ENCODE results near the gene TRAK1. TPM values are rescaled to one million over a fixed set of nuclear protein-coding genes. Genes with fewer than 3 reads are reported as not detected.

TRAK1 gene
- total and polyA plus RNA-seq, 2 experiments from 2014 or later: 19.0 to 28.8 TPM

GRCh38 chr3:42159147-42159546 lies 68.0 kb downstream of the TRAK1 start:
- Histone ChIP-seq H3K4me1 (ENCODE audit: insufficient read depth) (peaks cover 15% of the 10 kb centered on the region), H3K9me3 (ENCODE audit: low read depth) (no peaks in the 10 kb centered on the region), H3K9me2 (replicated peaks; ENCODE audit: insufficient read depth) (no peaks in the 10 kb centered on the region), H3K27ac (peak overlapping the region; percentile 95), H3K36me3 (replicated peaks; ENCODE audit: insufficient read depth, low read depth) (no peaks in the 10 kb centered on the region), H3K79me2 (peaks cover 49% of the 10 kb centered on the region), H3K27me3 (no peaks in the 10 kb centered on the region), H3K4me3 (no peak overlapping the region), H2AFZ (no peak overlapping the region), H4K20me1 (ENCODE audit: insufficient read depth, poor library complexity, severe bottlenecking) (no peaks in the 10 kb centered on the region), H3K4me2 (peak overlapping the region; percentile 72)
- DNase-seq (ENCODE audit: low spot score): no peak
- TF ChIP-seq EZH2phosphoT487 (IDR thresholded peaks at IDR 0.05; ENCODE audit: low read depth, severe bottlenecking, unreplicated experiment) (no peak), CTCF (IDR thresholded peaks at IDR 0.05; ENCODE audit: poor library complexity) (no peak), EZH2 (IDR thresholded peaks at IDR 0.05; ENCODE audit: borderline replicate concordance) (no peak)
- 50% methylated on average over 8 of the region's 8 CpGs for WGBS (ENCODE audit: low lambda C conversion rate, missing lambda C conversion rate)

GRCh38 chr3:42159706-42160472 lies 68.7 kb downstream of the TRAK1 start:
- no peak for TF ChIP-seq CTCF (IDR thresholded peaks at IDR 0.05; ENCODE audit: poor library complexity)
- no peak for TF ChIP-seq EZH2 (IDR thresholded peaks at IDR 0.05; ENCODE audit: borderline replicate concordance)
- no peak for TF ChIP-seq EZH2phosphoT487 (IDR thresholded peaks at IDR 0.05; ENCODE audit: low read depth, severe bottlenecking, unreplicated experiment)
- Histone ChIP-seq H4K20me1 (ENCODE audit: insufficient read depth, poor library complexity, severe bottlenecking) (no peaks in the 10 kb centered on the region), H3K4me3 (peak overlapping the region; percentile 24), H3K4me1 (ENCODE audit: insufficient read depth) (peaks cover 22% of the 10 kb centered on the region), H3K27ac (peak overlapping the region; percentile 95), H3K9me3 (ENCODE audit: low read depth) (no peaks in the 10 kb centered on the region), H3K79me2 (peaks cover 51% of the 10 kb centered on the region), H2AFZ (no peak overlapping the region), H3K36me3 (replicated peaks; ENCODE audit: insufficient read depth, low read depth) (no peaks in the 10 kb centered on the region), H3K9me2 (replicated peaks; ENCODE audit: insufficient read depth) (no peaks in the 10 kb centered on the region), H3K4me2 (peak overlapping the region; percentile 72), H3K27me3 (no peaks in the 10 kb centered on the region)
- peak; percentile 86 for DNase-seq (ENCODE audit: low spot score)
- WGBS (ENCODE audit: low lambda C conversion rate, missing lambda C conversion rate): 28% methylated on average over 13 of the region's 16 CpGs

- Histone ChIP-seq H3K4me2 (peak overlapping the region; percentile 72), H3K27me3 (no peaks in the 10 kb centered on the region), H4K20me1 (ENCODE audit: insufficient read depth, poor library complexity, severe bottlenecking) (no peaks in the 10 kb centered on the region), H3K9me2 (replicated peaks; ENCODE audit: insufficient read depth) (no peaks in the 10 kb centered on the region), H3K36me3 (replicated peaks; ENCODE audit: insufficient read depth, low read depth) (no peaks in the 10 kb centered on the region), H3K9me3 (ENCODE audit: low read depth) (no peaks in the 10 kb centered on the region), H3K27ac (peak overlapping the region; percentile 95), H3K79me2 (peaks cover 62% of the 10 kb centered on the region), H2AFZ (no peak overlapping the region), H3K4me1 (ENCODE audit: insufficient read depth) (peaks cover 24% of the 10 kb centered on the region), H3K4me3 (peak overlapping the region; percentile 24)
- TF ChIP-seq CTCF (IDR thresholded peaks at IDR 0.05; ENCODE audit: poor library complexity) (no peak), EZH2 (IDR thresholded peaks at IDR 0.05; ENCODE audit: borderline replicate concordance) (no peak), EZH2phosphoT487 (IDR thresholded peaks at IDR 0.05; ENCODE audit: low read depth, severe bottlenecking, unreplicated experiment) (no peak)
- no peak for DNase-seq (ENCODE audit: low spot score)
- 87% methylated on average over 6 of the region's 6 CpGs for WGBS (ENCODE audit: low lambda C conversion rate, missing lambda C conversion rate)
These were observed 70.1 kb downstream of the TRAK1 start for GRCh38 chr3:42161050-42161935.
